BE2C (cell line): ENCODE measurements around the gene SLC22A14.

Source experiments
- DNase-seq: peaks from one replicate; pipeline ENCODE4 v3.0.0-alpha.2; 2020
- H3K27me3 ChIP-seq: fragments of 250-450 bp; sonication (Bioruptor Pico); 2 replicates; pipeline ENCODE4 v1.5.1; 2020; ENCODE audit warnings: mild to moderate bottlenecking
- H3K36me3 ChIP-seq: fragments of 250-450 bp; sonication (Bioruptor Pico); 2 replicates; pipeline ENCODE4 v1.5.1; 2020; ENCODE audit warnings: mild to moderate bottlenecking
- H3K4me1 ChIP-seq: fragments of 250-450 bp; sonication (Bioruptor Pico); 2 replicates; pipeline ENCODE4 v1.5.1; 2020
- H3K4me3 ChIP-seq: 2 replicates; pipeline ENCODE4 v1.5.1; 2011; ENCODE audit warnings: low read depth, low read length
- H3K9me3 ChIP-seq: fragments of 250-450 bp; sonication (Bioruptor Pico); 2 replicates; pipeline ENCODE4 v1.5.1; 2020
- TF ChIP-seq, protein P1 (sequence below): IDR thresholded peaks from 2 replicates; pipeline ENCODE4 v1.5.1; 2012; ENCODE audit warnings: mild to moderate bottlenecking, low read depth, low read length

SLC22A14 gene

DNA sequence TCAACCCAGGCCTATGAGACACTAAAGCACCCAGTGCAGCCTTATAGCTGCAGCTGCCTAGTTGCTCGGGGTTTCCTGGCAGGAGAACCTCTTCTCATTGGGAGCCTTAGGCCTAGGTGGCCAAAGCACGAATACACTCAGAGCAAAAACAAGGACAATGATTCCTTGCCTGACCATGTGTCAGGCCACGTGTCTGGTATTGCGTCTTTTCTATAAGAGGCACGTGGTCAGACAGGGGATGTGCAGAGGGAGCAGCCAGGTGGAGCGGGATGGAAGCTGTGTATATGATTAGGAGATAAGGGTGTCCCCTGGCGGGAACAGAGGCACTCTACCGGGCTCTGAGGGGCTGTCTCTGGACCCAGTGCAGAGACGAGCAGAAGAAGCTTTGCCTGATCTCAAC is 26.4 kb downstream of the SLC22A14 start:
- H3K4me3 ChIP-seq: no peak overlapping the region
- no peaks in the 10 kb centered on the region for H3K27me3 ChIP-seq
- TF ChIP-seq, protein P1, sequence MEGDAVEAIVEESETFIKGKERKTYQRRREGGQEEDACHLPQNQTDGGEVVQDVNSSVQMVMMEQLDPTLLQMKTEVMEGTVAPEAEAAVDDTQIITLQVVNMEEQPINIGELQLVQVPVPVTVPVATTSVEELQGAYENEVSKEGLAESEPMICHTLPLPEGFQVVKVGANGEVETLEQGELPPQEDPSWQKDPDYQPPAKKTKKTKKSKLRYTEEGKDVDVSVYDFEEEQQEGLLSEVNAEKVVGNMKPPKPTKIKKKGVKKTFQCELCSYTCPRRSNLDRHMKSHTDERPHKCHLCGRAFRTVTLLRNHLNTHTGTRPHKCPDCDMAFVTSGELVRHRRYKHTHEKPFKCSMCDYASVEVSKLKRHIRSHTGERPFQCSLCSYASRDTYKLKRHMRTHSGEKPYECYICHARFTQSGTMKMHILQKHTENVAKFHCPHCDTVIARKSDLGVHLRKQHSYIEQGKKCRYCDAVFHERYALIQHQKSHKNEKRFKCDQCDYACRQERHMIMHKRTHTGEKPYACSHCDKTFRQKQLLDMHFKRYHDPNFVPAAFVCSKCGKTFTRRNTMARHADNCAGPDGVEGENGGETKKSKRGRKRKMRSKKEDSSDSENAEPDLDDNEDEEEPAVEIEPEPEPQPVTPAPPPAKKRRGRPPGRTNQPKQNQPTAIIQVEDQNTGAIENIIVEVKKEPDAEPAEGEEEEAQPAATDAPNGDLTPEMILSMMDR: no peak
- no peaks in the 10 kb centered on the region for H3K4me1 ChIP-seq
- H3K36me3 ChIP-seq: no peaks in the 10 kb centered on the region
- H3K9me3 ChIP-seq: no peaks in the 10 kb centered on the region
- no peak for DNase-seq

DNA sequence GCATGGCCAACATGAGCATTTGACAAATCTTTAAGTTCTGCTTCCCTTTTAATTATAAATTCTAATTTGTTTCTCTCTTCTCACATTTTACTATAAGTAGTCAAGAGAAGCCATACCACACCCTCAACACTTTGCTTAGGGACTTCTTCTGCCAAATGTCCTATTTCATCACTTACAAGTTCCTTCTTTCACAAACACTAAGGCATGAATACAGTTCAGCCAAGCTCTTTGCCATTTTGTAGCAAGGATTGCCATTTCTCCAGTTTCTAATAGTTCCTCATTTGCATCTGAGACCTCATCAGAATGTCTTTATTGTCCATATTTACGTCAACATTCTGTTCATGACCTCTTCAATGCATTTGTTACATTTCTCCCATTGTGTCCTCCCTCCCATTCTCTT is 29.4 kb downstream of the SLC22A14 start:
- Histone ChIP-seq H3K27me3 (no peaks in the 10 kb centered on the region), H3K9me3 (no peaks in the 10 kb centered on the region), H3K4me1 (no peaks in the 10 kb centered on the region), H3K4me3 (no peak overlapping the region), H3K36me3 (no peaks in the 10 kb centered on the region)
- no peak for DNase-seq
- TF ChIP-seq, protein P1: no peak

DNA sequence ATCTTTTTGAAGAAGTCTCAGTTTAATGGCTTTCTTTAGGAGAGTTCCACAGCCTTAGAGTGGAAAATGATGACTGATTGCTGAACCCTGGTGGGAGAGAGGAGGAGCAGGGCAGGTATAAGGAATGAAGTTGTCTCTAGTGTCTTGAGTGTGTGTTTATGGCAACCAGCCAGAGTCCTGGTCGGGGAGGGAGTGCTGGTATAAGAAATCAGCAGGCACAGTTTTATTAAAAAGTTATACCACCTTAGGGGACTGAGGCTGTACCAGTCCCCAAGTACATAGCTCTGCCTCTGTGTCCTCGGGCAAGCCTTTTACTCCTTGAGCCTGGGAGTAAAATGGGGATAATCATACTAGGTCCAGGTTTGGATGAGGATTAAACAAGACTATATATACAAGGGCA is 29.8 kb downstream of the SLC22A14 start:
- DNase-seq: no peak
- TF ChIP-seq, protein P1: no peak

DNA sequence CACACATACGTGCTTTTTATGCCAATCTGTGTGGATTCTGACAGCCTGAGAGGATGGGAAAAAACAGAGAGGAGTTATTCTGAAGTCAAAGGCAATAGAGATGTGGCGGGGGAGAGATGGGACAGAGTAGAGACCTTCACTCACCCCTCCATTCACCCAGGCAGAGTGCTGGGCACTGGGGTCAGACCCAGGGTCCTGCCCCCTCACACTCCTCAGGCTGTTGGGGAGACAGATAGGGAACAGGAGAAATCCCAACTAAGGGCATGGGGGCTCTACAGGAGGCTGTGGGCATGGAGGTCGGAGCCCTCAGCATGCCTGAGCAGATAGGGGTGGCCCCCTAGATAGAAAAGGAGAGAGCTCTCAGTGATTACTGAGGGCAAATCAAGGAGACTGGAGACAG is 30.3 kb downstream of the SLC22A14 start:
- Histone ChIP-seq H3K27me3 (no peaks in the 10 kb centered on the region), H3K36me3 (no peaks in the 10 kb centered on the region), H3K4me1 (no peaks in the 10 kb centered on the region), H3K9me3 (no peaks in the 10 kb centered on the region), H3K4me3 (no peak overlapping the region)
- TF ChIP-seq, protein P1: no peak
- DNase-seq: no peak

More for the DNA sequence above, 29.8 kb downstream of the SLC22A14 start:
- no peaks in the 10 kb centered on the region for H3K9me3 ChIP-seq
- no peaks in the 10 kb centered on the region for H3K27me3 ChIP-seq
- H3K36me3 ChIP-seq: no peaks in the 10 kb centered on the region
- H3K4me3 ChIP-seq: no peak overlapping the region
- no peaks in the 10 kb centered on the region for H3K4me1 ChIP-seq

DNA sequence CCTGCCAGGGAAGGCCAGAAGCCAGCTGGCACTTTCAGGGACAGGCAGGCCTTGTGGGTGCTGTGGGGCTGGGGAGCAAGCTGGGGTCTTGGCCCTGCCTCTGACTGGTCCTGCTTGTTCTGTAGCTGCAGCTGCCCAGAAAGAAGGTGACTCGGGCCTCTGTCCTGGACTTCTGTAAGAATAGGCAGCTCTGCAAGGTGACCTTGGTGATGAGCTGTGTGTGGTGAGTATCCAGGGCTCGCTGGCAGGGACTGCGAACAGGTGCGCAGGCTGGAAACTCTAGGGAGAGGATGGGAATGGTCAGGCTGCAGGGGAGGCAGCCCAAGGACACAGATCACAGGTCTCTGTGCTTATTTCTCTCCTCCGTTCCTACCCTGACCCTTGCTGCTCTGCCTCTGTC is 31.2 kb downstream of the SLC22A14 start:
- no peak for DNase-seq
- Histone ChIP-seq H3K9me3 (no peaks in the 10 kb centered on the region), H3K36me3 (no peaks in the 10 kb centered on the region), H3K4me3 (no peak overlapping the region), H3K27me3 (no peaks in the 10 kb centered on the region), H3K4me1 (no peaks in the 10 kb centered on the region)
- TF ChIP-seq, protein P1: no peak

DNA sequence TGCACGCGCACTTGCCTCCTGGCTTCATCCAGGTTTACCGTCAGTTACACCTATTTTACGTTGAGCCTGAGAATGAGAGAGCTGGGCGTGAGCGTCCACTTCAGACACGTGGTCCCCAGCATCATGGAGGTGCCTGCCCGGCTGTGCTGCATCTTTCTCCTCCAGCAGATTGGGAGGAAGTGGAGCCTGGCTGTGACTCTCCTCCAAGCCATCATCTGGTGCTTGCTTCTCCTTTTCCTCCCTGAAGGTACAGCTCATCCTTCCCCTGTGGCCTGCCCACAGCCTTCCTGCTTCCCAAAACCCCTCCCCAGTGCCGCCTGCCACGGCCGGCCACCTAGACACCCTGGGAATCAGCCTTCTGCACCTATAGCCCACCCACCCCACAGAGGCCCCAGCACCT is 31.6 kb downstream of the SLC22A14 start:
- H3K9me3 ChIP-seq: no peaks in the 10 kb centered on the region
- no peak for DNase-seq
- no peaks in the 10 kb centered on the region for H3K27me3 ChIP-seq
- H3K36me3 ChIP-seq: no peaks in the 10 kb centered on the region
- TF ChIP-seq, protein P1: no peak
- no peaks in the 10 kb centered on the region for H3K4me1 ChIP-seq
- no peak overlapping the region for H3K4me3 ChIP-seq
